ENCODE data around the gene DNAH10.
A peak's percentile ranks its signal among the peaks of the same experiment; 100 is the strongest.

DNAH10 gene

DNA sequence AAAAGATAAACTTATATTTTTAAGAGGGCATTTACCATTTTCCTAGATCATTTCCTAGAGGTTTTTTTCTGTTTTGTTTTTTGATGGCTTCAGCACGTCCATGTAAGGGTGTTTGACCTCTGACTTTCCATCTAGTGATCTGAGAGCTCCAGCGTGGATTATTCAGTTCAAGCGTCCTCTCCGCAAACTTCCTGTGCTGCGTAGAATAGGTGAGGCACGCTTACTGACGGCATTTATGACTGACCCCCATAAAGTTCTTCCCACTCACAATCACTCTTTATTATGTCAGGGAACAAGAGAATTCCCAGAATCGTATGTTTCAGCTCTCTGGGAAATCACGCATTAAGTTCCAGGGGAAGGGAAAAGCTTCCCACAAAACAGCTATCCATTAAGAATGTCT, 194.1 kb downstream of the DNAH10 start:
- no peak for DNase-seq

DNA sequence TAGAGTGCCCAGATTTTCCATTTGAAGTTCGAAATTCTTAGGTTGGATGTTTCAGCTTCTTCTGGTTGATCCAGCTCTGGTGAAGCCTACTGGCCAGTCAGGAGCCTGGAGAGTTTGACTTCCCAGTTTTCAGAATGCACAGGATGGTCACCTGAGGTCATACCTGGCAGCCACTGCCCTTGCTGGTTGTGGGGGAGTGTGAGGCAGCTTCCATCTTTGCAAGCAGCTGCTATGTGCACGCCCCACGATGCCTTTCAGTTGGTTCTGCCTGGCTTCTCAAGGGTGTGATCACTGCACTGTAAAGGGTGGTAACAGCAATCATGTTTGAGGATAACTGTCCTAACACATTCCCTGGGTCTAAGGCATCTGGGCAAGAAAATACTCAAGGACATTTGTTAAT, 195.1 kb downstream of the DNAH10 start:
- DNase-seq = no peak

GRCh38 chr12:123958462-123958861, 196.4 kb downstream of the DNAH10 start:
- no peak for DNase-seq

DNA sequence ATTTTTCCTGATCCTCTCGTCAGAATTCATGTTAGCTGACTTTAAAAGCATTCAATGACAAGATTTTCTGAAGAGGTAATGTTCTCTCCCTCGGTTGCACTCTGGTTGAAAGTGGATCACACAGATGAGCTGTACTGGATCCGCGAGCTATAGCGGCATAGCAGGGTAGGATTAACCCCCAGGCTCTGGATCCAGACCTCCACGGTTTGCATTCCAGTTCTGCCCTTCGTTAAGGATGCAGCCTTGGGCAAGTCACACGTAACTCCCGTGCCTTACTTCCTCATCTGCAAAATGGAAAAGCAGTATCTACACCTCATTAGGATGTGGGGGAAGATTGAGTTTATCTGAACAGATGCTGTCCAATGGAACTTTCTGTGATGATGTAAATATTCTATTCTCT, 196.8 kb downstream of the DNAH10 start:
- DNase-seq = no peak

GRCh38 chr12:123960029-123960735, 198.1 kb downstream of the DNAH10 start:
- no peak for DNase-seq

DNA sequence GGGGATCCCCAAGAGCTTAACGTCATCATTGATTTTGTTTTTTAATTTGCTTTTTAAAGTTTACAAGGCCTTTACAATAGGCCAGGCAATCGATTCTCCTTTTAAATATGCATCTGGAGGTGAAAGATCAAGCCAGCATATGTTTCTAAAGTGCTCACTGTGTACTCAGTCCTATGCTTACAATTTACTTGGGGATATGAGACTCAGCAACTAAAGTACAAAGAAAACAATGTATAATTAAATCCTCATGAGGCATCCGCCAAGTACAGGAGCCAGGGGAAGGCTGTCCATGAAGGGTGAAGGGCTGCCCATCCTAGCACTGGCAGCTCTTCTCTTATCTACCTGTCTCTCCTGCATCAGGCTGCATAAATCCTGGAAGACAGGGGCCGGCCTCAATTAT, 198.8 kb downstream of the DNAH10 start:
- no peak for DNase-seq

DNA sequence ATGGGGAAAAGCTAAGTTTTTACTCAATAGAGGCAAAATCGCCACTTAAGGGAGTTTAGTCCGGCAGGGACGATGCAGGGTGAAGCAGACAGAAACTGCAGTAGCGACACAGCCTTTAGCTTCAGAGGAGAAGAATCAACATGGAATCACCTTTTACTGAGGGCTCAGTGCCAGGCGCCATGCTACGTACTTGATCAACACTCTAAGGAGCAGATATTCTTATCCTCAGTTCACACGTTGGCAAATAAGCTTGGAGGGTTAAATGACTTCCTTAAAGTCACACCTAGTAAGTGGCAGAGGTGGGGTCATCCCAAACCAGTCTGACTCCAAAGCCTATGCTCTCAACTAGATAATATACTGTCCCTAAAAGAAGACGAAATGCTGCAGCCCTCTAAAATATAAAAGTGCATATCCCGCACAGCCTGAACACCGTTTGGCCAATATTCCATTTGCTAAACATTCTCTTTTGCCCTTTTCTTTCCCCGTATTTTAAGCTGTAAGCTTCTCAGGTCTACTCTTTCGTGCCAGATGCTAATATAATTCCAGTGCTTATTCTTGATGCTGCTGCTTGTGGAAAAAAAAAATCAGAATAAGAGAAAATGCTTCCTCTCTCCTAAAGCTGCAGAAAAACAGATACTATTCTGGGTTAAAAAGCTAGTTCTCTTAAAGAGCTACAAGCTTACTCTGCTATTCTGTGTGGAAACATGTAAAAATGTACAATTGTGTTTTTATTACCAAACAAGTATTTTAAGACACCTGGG, 199.7 kb downstream of the DNAH10 start:
- no peak for DNase-seq

DNA sequence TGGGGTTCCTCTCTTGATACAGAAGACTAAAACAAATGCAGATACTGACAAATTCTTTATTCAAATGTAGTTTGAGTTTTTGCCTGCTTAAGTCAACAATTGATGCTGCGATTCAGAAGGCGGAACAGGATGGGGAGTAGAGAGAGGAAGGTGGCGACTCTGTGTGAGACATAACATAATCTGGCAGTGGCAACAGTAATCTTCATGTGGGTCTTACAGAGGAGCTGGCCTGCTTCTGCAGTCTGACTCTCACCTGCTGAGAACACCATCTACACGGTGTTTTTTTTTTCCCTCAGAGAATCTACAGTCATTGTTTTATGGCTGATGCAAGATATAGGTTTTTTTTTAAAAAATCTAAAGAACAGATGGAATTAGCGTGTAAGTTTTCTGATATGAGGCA, 200.4 kb downstream of the DNAH10 start:
- no peak for DNase-seq

GRCh38 chr12:123963821-123964220, 201.7 kb downstream of the DNAH10 start:
- no peak for DNase-seq

GRCh38 chr12:123965382-123965781, 203.3 kb downstream of the DNAH10 start:
- DNase-seq = no peak

DNA sequence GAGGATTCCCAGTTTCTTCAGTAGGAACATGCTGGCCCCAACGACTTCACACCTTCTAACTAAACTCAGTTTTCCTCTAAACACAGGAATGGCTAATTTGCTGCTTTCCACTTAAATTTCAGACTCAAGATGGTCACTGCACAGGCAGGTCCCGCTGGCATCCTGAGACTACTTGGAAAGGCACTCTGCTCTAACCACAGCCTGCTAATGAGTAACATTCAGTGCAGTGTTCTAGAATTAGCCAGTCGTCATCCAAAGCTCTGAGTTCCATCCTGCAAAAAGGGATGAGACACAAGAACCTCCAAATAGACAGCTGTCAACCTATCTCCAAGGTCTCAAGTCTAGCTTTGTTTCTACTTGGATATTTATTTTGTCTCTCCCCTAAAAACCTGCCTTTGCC, 204.5 kb downstream of the DNAH10 start:
- no peak for DNase-seq

DNA sequence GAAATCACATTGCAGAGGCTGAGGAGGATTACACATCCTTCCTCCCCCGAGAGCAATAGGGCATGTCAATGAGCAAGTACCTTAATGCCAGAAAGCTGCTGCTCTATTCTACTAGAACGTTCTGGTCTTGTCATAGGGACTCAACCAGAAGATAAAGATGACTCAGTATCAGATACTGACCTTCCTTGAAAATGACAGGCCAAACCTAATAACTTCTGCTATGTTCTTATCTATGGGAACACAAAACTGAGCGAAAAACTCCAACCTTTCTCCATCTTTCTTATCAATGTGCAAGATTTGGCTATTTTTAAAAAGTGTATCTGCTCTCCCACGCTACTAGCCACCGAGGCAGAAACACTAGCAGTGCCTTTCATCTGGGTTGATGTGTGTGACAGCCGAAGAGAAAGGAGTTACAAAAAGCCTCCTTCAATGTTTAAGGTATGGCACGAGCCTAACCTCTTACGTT, 205.1 kb downstream of the DNAH10 start:
- no peak for DNase-seq

DNA sequence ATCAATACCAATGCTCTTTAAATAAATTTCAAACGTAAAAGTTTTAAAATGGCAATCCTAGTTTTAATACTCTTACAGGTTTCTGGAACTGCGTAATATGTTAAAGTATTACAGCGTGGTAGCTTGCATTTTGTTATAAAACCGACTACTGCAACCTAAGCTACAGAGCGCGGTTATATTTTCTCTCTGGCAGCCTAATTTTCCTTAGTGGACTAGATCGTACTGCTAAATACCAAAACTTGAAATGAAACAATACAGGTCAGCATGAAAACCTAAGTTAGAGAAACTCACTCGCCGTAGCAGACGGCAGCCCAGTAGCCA, 209.3 kb downstream of the DNAH10 start:
- no peak for DNase-seq

GRCh38 chr12:123971770-123972456, 209.8 kb downstream of the DNAH10 start:
- peak; percentile 15 for DNase-seq

DNA sequence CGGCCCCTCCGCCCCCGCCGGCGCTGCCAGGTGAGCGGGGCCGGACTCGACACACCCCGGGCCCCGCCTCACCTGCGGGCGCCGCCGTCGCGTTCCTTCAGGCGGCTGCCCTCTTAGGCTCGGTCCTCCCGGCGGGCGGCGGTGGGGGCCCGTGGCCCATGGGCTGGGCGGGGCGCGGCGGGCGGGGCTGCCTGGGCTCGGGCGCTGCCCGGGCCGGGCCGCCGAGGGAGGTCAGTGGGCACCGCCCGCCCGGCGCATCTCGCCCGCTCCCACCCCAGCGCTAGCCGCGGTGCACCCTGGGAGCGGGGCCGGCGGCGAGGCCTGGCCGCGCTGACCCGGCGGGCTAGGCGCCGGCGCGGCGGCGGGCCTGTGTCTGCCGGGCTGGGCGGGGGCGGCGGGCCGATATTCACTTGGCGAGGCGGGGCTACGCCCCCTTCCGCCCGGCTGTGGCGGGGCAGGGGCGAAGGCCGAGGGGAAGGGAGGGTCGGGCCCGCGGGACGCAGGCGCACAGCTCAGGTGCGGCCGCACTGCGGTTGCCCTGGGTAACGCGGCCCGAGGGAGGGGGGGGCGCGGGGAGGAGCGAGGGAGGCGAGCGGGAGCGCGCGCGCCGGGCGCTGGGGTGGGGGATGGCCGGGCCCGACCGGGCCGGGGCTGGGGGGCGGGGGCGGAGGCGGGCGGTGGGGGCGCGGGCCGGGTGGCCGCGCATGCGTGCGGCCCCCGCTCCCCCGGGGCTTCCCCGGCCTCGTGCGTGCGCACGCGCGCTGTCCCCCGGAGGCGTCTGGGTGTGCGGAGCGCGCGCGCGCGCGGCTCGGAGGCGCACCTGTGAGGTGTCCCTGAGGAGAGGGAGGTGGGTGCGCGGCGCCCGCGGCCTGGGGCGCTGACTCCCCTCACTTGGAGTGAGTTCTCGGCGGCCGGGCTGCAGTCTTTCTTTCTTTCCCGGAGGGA, 210.6 kb downstream of the DNAH10 start, which contains the start of the genes CCDC92 and ZNF664:
Gene CCDC92 (minus strand): TSS at position 375 of the 945 bp plus-strand sequence. CDS start 28,526 bp downstream, outside the sequence.
Gene ZNF664 (plus strand): TSS at position 759 of the 945 bp plus-strand sequence. CDS start 38,930 bp downstream, outside the sequence.
- peak; percentile 94 for DNase-seq

DNA sequence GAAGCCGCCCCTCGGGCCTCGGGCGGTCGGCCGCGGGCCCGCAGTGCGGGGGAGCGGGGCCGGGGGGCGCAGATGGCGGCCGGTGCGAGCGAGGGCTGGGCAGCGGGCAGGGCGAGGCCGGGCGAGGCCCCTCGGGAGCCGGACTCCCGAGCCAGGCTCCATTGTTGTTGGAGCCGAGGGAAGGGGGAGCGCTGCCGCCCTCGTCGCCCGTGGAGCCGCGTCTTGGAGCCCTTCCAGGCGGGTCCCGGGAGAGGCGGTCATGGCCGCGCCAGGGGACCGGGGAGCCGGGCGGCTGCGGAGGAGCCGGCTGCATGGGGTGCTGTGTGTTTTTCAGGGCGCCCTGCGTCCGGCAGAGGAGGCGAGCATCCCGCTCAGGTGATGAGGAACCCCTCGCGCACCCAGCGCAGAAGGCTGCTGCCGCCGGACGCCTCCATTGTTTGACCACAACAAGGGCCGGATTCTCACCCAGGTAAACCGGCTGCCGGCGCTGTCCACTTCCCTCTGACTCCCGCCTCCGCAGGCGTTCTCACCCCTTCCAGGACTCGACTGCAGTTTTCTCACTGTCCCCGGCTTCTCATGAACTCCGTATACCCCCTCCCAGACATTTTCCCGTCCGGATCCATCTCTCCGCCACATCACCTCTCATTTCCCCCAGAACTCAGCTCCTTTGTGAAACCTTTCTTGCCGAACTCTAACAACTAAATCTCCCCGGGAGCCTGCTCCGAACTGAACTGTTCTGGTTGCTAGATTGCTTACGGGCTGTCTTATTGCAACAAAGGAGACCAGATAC, 211.6 kb downstream of the DNAH10 start:
- DNase-seq = peak; percentile 11

- DNase-seq = no peak
Measured at GRCh38 chr12:123976227-123976826, 214.2 kb downstream of the DNAH10 start.

DNA sequence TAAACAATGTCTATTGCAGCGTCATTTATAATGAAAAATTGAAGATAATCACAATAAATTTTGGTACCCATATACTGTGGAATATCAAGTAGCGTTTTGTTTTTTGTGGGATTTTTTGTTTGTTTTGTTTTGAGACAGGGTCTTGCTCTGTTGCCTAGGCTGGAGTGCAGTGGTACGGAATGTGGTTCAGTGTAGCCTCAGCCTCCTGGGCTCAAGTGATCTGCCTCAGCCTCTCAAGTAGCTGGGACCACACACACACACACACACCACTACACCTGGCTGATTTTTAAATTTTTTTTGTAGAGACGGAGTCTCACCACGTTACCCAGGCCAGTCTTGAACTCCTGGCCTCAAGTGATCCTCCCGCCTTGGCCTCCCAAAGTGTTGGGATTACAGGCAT, 217.5 kb downstream of the DNAH10 start:
- no peak for DNase-seq

DNA sequence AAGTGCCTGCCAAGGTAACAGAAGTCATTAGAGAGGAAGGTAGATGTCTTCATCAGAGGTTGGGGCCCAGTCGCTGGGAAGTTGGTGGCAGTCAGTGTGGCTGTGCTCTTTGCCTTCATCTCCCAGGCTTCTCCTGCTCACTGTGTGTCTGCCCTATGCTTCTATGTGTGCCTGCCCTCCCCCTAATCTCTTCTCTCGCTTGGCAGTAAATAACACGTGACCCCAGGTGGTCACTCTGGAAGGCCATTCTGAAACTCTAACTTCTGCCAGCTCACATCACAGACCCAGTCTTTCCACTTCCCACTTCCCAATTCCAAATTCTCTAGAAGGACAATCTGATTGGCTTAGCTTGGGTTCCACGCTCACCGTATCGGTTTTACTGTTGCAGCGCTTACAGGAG, 220.2 kb downstream of the DNAH10 start:
- no peak for DNase-seq

DNA sequence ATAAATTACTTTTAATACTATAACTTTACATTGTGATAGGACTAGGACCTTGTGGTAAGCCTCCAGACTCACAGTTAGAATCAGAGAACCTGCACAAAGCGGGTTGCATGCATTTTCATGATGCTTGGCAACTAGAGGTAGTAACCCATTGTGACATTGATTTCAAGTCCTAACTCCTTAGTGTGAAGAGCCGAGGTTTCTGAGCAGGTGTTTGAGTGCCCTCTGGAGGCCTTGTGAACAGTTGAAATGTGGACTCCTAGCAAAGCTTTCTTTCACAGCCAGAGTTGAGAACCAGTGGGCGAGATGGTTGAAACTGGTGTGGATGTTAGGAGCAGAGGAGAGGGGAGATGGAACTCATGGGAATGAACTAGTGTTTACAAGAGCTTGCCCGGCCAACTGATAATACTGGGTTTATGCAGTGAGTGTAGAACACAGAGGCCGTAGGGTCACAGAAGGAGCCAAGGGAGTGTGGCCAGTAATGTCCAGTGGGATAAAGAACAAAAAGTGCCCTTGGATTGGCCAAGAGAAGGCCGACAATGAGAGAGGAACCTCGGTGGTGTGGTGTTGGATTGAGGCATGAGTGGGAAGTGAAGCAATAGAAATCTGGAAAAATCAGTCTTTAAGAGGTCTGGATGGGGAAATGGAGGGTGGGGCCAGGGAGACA, 221.9 kb downstream of the DNAH10 start:
- peak; percentile 35 for DNase-seq

GRCh38 chr12:123984903-123985302, 222.8 kb downstream of the DNAH10 start:
- DNase-seq = no peak

All from activated CD4-positive, alpha-beta T cell treated with anti-CD3 and anti-CD28 coated beads for 1 hour (primary cell).